NCI-H187 (cell line): Measurements from ENCODE around the gene SMG1.
"Not testable (repeated sequence)": the region's sequence is repeated elsewhere in the genome, so short reads cannot be mapped to it uniquely, and the experiment has no call there.

Source experiments
- DNase-seq, 2 experiments: peaks; one replicate each; lab custom pipeline; 2025; lab: John Stamatoyannopoulos, UW

Gene SMG1

GRCh38 chr16:18933501-18933900, 7.3 kb upstream of the SMG1 start:
- DNase-seq: no peak

- no peak for DNase-seq
These were observed 6.2 kb upstream of the SMG1 start for GRCh38 chr16:18932243-18932987.

- no peak for DNase-seq
These were observed 5.5 kb upstream of the SMG1 start for GRCh38 chr16:18931756-18932155.

GRCh38 chr16:18930095-18930494, 3.9 kb upstream of the SMG1 start:
- DNase-seq: not testable (repeated sequence)

- not testable (repeated sequence) for DNase-seq
These were observed 1.9 kb upstream of the SMG1 start for GRCh38 chr16:18928073-18928472.

- not testable (repeated sequence) for DNase-seq
These were observed 808 bp downstream of the SMG1 start for GRCh38 chr16:18925215-18925985.

GRCh38 chr16:18923935-18924334, 2.3 kb downstream of the SMG1 start:
- not testable (repeated sequence) for DNase-seq

GRCh38 chr16:18923124-18923523, 3.1 kb downstream of the SMG1 start:
- DNase-seq: not testable (repeated sequence)

- not testable (repeated sequence) for DNase-seq
These were observed 16.6 kb downstream of the SMG1 start for GRCh38 chr16:18909585-18909984.

- not testable (repeated sequence) for DNase-seq
These were observed 17.5 kb downstream of the SMG1 start for GRCh38 chr16:18908716-18909115.

- not testable (repeated sequence) for DNase-seq
These were observed 23.4 kb downstream of the SMG1 start for GRCh38 chr16:18902778-18903177.

- DNase-seq: not testable (repeated sequence)
These were observed 24.2 kb downstream of the SMG1 start for GRCh38 chr16:18902044-18902443.

- not testable (repeated sequence) for DNase-seq
These were observed 25.0 kb downstream of the SMG1 start for GRCh38 chr16:18901194-18901593.

GRCh38 chr16:18884456-18884855, 41.8 kb downstream of the SMG1 start:
- DNase-seq: not testable (repeated sequence)

- not testable (repeated sequence) for DNase-seq
These were observed 48.5 kb downstream of the SMG1 start for GRCh38 chr16:18877734-18878133.

- not testable (repeated sequence) for DNase-seq
These were observed 48.9 kb downstream of the SMG1 start for GRCh38 chr16:18877259-18877658.

GRCh38 chr16:18876301-18876700, 49.9 kb downstream of the SMG1 start:
- DNase-seq: not testable (repeated sequence)

GRCh38 chr16:18869043-18869771, 57.0 kb downstream of the SMG1 start:
- DNase-seq: not testable (repeated sequence)

- not testable (repeated sequence) for DNase-seq
These were observed 59.9 kb downstream of the SMG1 start for GRCh38 chr16:18866277-18866823.

- not testable (repeated sequence) for DNase-seq
These were observed 63.3 kb downstream of the SMG1 start for GRCh38 chr16:18862891-18863290.

- DNase-seq: no peak
These were observed 71.0 kb downstream of the SMG1 start for GRCh38 chr16:18855196-18855595.

- no peak for DNase-seq
These were observed 72.5 kb downstream of the SMG1 start for GRCh38 chr16:18853694-18854093.
